OCI-LY3 (cell line): ENCODE data around the gene CDK15.

ENCODE experiments used
- EZH2phosphoT487 ChIP-seq: fragments of 200-600 bp; shearing (Covaris generic); IDR thresholded peaks from 2 replicates; pipeline ENCODE4 v1.6.1; 2018; ENCODE audit warnings: antibody characterized with exemption, mixed run types, low read depth
- TF ChIP-seq, protein P1 (sequence below): fragments of 200-600, 300-600 bp; sonication (generic); IDR thresholded peaks from 2 replicates; pipeline ENCODE4 v1.5.1; 2014; ENCODE audit warnings: antibody characterized with exemption, low read length, low read depth

DNA sequence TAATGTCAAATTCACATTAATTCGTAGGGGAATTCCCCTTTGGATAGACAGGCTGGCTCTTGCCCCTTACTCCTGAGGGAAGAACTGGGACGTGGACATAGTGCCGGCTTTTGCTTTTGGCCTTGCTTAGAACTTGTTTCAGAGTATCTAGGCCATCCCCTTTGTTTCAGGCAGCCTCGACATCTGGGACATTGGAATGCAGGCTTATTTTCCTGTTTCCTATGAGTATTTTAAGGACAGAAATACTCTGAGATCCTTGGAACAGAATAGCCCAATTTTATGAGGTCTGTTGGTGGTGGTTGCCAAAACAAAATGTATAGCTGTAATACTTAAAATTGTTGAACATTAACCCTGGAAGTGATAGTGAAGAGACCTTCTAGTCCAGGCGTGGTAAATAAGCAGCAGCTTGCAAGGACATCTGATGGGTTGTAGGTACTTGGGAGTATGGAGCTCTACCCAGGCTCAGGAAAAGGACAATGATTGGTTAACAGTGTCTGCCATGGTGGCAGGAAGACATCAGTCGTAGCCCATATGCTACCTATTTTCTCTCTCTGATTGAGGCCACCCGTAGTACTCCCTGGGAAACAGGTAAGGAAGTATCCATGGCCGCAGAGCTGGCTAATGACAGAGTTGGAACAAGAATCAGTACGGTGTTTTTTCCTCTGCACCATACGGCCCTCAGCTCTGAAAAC is 112.4 kb downstream of the CDK15 start:
- TF ChIP-seq, protein P1, sequence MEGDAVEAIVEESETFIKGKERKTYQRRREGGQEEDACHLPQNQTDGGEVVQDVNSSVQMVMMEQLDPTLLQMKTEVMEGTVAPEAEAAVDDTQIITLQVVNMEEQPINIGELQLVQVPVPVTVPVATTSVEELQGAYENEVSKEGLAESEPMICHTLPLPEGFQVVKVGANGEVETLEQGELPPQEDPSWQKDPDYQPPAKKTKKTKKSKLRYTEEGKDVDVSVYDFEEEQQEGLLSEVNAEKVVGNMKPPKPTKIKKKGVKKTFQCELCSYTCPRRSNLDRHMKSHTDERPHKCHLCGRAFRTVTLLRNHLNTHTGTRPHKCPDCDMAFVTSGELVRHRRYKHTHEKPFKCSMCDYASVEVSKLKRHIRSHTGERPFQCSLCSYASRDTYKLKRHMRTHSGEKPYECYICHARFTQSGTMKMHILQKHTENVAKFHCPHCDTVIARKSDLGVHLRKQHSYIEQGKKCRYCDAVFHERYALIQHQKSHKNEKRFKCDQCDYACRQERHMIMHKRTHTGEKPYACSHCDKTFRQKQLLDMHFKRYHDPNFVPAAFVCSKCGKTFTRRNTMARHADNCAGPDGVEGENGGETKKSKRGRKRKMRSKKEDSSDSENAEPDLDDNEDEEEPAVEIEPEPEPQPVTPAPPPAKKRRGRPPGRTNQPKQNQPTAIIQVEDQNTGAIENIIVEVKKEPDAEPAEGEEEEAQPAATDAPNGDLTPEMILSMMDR: no peak
- no peak for TF ChIP-seq EZH2phosphoT487
